Measurements from ENCODE around the gene ZNF423.

- TF ChIP-seq CTCF (IDR thresholded peaks at IDR 0.05; ENCODE audit: poor library complexity, severe bottlenecking) (no peak), EP300 (conservative IDR thresholded peaks at IDR 0.05; ENCODE audit: poor library complexity, severe bottlenecking) (no peak), REST (IDR thresholded peaks at IDR 0.05; ENCODE audit: borderline replicate concordance) (no peak), POLR2AphosphoS5 (IDR thresholded peaks at IDR 0.05) (no peak), RAD21 (conservative IDR thresholded peaks at IDR 0.05) (no peak), SMC3 (conservative IDR thresholded peaks at IDR 0.05; ENCODE audit: poor library complexity) (no peak)
These were observed 203.3 kb downstream of the ZNF423 start for GRCh38 chr16:49652456-49653172.
